Cerebellar cortex (tissue), 1 donor: Measurements from ENCODE around the gene MILR1.
"Not testable (repeated sequence)": the region's sequence is repeated elsewhere in the genome, so short reads cannot be mapped to it uniquely, and the experiment has no call there.

Source experiments
- DNase-seq: peaks from one replicate; pipeline ENCODE4 v3.0.0-alpha.2; 2015; ENCODE audit warnings: low spot score

Gene MILR1

GRCh38 chr17:64428406-64428805 is 20.5 kb upstream of the MILR1 start:
- DNase-seq = no peak

GRCh38 chr17:64430036-64430435 is 18.9 kb upstream of the MILR1 start:
- not testable (repeated sequence) for DNase-seq

GRCh38 chr17:64431534-64431933 is 17.4 kb upstream of the MILR1 start:
- no peak for DNase-seq

GRCh38 chr17:64437944-64438525 is 10.9 kb upstream of the MILR1 start:
- DNase-seq = no peak

- DNase-seq = not testable (repeated sequence)
These were observed 9.4 kb upstream of the MILR1 start for GRCh38 chr17:64439521-64439920.

- no peak for DNase-seq
These were observed 9.0 kb upstream of the MILR1 start for GRCh38 chr17:64439956-64440355.

GRCh38 chr17:64441772-64442540 is 7.0 kb upstream of the MILR1 start:
- DNase-seq = no peak

GRCh38 chr17:64442541-64442971 is 6.4 kb upstream of the MILR1 start:
- DNase-seq = no peak

- DNase-seq = no peak
These were observed 5.7 kb upstream of the MILR1 start for GRCh38 chr17:64443086-64443760.

GRCh38 chr17:64447526-64447925 is 1.4 kb upstream of the MILR1 start:
- no peak for DNase-seq

GRCh38 chr17:64449545-64449944 is 630 bp downstream of the MILR1 start:
- no peak for DNase-seq

- no peak for DNase-seq
These were observed 7.3 kb downstream of the MILR1 start for GRCh38 chr17:64455993-64456885.

- no peak for DNase-seq
These were observed 8.2 kb downstream of the MILR1 start for GRCh38 chr17:64457156-64457555.

- no peak for DNase-seq
These were observed 9.8 kb downstream of the MILR1 start for GRCh38 chr17:64458756-64459155.

- DNase-seq = no peak
These were observed 10.4 kb downstream of the MILR1 start for GRCh38 chr17:64459284-64459747.

- not testable (repeated sequence) for DNase-seq
These were observed 10.9 kb downstream of the MILR1 start for GRCh38 chr17:64459818-64460217.

- no peak for DNase-seq
These were observed 12.0 kb downstream of the MILR1 start for GRCh38 chr17:64460955-64461354.

GRCh38 chr17:64461788-64462187 is 12.9 kb downstream of the MILR1 start:
- no peak for DNase-seq

- no peak for DNase-seq
These were observed 17.3 kb downstream of the MILR1 start for GRCh38 chr17:64466019-64466735.

- DNase-seq = not testable (repeated sequence)
These were observed 17.9 kb downstream of the MILR1 start for GRCh38 chr17:64466834-64467233.

GRCh38 chr17:64470625-64471024 is 21.7 kb downstream of the MILR1 start:
- no peak for DNase-seq
